Epithelial cell of esophagus (primary cell): ENCODE results near the gene DCAF6.
"Not testable (repeated sequence)": the region's sequence is repeated elsewhere in the genome, so short reads cannot be mapped to it uniquely, and the experiment has no call there.

Source experiments
- DNase-seq: peaks from one replicate; pipeline ENCODE4 v3.0.0; 2010; ENCODE audit warnings: low read depth
- H3K4me3 ChIP-seq: 2 replicates; pipeline ENCODE4 v1.5.1; 2011; ENCODE audit warnings: mild to moderate bottlenecking, low read length, control low read depth
- TF ChIP-seq, protein P1 (sequence below): IDR thresholded peaks from 2 replicates; pipeline ENCODE4 v1.5.1; 2011; ENCODE audit warnings: low read depth, mild to moderate bottlenecking, low read length, control low read depth, inconsistent platforms; ENCODE audit not compliant: insufficient read depth; ENCODE audit errors: missing control alignments

DCAF6 gene

DNA sequence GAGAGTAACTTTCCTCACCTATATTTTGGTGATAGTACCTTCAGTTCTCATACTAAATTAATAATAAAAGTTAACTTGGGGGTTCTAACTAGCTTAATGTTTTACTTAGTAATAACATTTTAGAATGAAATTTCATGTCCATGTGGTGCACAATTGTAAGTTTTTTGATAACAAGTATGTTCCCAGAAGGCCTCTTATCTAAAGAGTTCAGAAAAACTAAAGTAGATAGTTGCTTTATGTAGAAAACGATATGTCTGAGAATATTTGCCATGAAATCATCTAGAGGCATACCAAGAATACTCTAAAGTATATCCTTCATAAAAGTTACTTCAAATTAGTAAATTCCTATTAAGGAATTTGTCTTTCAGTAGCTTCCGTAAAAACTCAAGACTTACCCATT lies 12.4 kb upstream of the DCAF6 start:
- TF ChIP-seq, protein P1, sequence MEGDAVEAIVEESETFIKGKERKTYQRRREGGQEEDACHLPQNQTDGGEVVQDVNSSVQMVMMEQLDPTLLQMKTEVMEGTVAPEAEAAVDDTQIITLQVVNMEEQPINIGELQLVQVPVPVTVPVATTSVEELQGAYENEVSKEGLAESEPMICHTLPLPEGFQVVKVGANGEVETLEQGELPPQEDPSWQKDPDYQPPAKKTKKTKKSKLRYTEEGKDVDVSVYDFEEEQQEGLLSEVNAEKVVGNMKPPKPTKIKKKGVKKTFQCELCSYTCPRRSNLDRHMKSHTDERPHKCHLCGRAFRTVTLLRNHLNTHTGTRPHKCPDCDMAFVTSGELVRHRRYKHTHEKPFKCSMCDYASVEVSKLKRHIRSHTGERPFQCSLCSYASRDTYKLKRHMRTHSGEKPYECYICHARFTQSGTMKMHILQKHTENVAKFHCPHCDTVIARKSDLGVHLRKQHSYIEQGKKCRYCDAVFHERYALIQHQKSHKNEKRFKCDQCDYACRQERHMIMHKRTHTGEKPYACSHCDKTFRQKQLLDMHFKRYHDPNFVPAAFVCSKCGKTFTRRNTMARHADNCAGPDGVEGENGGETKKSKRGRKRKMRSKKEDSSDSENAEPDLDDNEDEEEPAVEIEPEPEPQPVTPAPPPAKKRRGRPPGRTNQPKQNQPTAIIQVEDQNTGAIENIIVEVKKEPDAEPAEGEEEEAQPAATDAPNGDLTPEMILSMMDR: no peak
- no peak overlapping the region for H3K4me3 ChIP-seq
- DNase-seq: no peak

DNA sequence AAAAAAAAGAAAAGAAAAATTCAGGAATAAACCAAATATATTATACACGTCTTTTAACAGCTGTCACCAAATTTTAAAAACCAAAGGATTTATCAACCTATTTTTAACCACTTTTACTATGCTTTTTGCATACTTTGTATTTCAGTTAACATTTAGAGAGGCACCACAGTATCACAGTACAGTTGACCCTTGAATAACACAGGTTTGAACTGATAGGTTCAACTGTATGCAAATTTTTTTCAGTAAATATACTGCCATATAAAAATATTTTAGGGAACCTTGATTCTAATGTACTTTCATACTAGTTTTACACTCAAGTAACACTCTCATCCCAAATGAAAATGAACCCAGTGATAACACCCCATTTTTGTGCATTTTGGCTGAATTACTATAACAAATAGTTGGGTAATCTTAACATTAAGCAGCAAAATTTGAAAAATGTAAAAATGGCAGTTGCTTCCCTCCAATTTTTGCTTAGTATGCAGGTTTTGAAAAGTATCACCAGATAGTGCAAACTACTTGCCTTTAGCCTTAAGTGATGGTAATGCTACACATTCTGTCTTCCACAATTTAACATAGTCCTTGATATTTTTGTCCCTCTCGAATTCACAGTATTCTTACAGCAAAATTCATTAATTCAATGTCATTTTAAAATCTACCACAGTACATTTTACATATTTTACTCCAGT lies 11.8 kb upstream of the DCAF6 start:
- H3K4me3 ChIP-seq: no peak overlapping the region
- TF ChIP-seq, protein P1: no peak
- DNase-seq: no peak

DNA sequence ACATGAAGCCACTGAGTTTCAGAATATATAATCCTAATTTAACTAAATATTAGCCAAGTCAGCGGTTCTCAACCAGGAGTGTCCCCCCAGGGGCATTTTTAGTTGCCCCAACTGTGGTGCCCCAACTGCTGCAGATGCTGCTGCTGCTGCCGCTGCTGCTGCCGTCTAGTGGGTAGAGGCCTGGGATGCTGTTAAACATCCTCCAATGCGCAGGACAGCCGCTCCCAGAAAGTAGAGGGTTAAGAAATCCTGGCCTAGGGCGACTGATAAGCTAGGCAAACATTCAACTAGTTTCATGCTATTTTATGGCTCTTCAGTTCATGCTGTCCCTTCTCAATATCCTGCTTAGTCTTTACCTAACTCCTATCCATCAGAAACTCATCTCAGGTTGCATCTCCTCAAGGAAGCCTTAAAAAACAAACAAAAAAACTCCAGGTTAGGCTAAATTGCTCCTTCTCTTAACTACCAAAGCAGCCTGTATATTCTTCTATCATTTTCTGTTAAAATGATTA lies 9.9 kb upstream of the DCAF6 start:
- H3K4me3 ChIP-seq: no peak overlapping the region
- TF ChIP-seq, protein P1: no peak
- DNase-seq: no peak

DNA sequence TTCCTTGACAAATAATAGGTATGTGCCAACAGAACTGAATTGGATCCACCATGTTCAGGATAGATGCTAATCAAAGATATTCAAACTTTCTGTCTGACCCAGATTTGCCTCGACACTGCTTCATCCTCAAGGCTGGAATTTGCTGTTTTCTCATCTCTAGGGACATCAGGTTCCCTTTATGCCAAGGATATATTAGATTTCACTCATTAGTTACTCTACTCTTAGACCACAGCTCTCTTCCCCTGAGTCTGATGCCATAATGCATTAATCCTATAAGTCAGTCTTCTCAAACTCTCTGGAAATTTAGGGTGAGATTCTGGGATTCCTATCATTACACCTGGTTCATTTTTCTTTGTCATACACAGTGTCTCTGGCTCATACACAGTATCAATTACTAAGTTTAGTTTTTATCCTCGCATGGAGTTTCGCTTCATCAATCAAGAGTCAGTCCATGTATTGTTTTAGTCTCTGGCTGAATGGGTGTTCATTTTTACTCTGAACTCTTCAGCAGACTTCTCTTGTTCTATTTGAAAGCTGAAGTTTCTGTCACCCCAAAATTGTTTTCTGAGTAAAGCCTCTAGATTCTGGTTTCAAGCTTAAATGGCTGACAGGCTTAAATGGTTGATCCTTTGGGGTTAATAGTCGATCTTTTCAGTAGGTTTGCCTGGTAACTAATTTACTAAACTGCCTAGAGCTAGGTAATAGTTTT lies 9.3 kb upstream of the DCAF6 start:
- DNase-seq: no peak
- TF ChIP-seq, protein P1: no peak
- no peak overlapping the region for H3K4me3 ChIP-seq

DNA sequence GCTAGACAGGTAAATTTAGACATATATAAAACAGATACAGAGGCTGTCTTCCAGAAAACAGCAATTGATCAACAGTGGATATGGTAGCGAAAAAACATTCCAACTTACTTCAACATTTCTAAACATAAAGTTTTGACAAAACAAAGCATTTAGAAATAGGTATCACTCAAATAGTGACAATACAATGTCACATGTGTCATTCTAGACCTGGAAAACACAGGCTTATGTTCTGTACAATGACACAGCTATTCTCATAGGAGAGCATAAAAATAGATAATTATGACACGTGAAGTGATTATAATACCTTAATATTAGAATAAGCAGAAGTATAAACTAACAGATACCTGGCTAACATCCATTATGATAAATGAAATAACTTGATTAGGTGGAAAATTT lies 8.0 kb upstream of the DCAF6 start:
- TF ChIP-seq, protein P1: no peak
- no peak for DNase-seq
- no peak overlapping the region for H3K4me3 ChIP-seq

DNA sequence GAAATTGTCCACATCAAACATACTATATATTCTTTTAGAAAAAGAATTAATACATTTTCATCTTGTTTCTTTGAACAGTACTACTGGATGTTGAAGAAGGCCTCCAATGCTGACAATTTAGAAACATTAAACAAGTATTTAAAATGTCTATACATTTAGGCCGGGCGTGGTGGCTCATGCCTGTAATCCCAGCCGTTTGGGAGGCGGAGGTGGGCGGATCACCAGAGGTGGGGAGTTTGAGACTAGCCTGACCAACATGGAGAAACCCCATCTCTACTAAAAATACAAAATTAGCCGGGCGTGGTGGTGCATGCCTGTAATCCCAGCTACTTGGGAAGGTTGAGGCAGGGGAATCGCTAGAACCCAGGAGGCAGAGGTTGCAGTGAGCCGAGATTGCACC lies 7.6 kb upstream of the DCAF6 start:
- DNase-seq, H3K4me3 ChIP-seq: not testable (repeated sequence)

DNA sequence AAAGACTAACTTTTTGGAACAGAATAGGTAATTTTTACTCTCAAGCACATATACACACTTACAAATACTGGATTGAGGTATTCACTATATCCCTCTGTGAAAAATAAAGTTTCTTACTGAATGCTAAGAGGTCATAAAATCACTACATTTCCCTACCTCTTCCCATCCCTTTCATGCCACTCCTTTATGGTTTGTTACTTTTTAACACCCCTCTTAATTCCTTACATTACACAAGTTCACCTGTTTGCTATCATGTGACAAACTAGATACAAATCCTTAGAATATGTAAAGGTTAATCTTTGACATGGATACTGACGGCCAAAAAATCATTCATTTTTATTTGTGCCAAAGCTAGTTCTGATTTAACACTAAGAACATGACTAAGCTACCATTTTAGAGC lies 6.8 kb upstream of the DCAF6 start:
- TF ChIP-seq, protein P1: no peak
- no peak overlapping the region for H3K4me3 ChIP-seq
- no peak for DNase-seq
